Esophagus (tissue), 2 donors: ENCODE measurements around the gene PCNP. TPM values are rescaled to one million over a fixed set of nuclear protein-coding genes. Genes with fewer than 3 reads are reported as not detected.
"Not testable (repeated sequence)": the region's sequence is repeated elsewhere in the genome, so short reads cannot be mapped to it uniquely, and the experiment has no call there.

ENCODE experiments used
- H3K27ac ChIP-seq, 2 donors: one replicate each; pipeline ENCODE4 v1.5.1; 2013; ENCODE audit warnings: low read depth in 2 of 2, mild to moderate bottlenecking in 2 of 2, inconsistent platforms in 1 of 2, low read length in 1 of 2, moderate library complexity in 1 of 2
- H3K27me3 ChIP-seq, 2 donors: one replicate each; pipeline ENCODE4 v1.6.1; 2013; ENCODE audit warnings: low read length in 2 of 2, control low read depth in 1 of 2, mild to moderate bottlenecking in 1 of 2; ENCODE audit not compliant: insufficient read depth in 2 of 2, control insufficient read depth in 1 of 2
- H3K36me3 ChIP-seq, 2 donors: one replicate each; pipeline ENCODE4 v1.6.1; 2013; ENCODE audit warnings: low read length in 1 of 2; ENCODE audit not compliant: control insufficient read depth in 2 of 2, insufficient read depth in 2 of 2
- H3K4me1 ChIP-seq, 2 donors: one replicate each; pipeline ENCODE4 v1.6.1; 2013; ENCODE audit warnings: low read length in 1 of 2; ENCODE audit not compliant: control insufficient read depth in 2 of 2, insufficient read depth in 2 of 2
- H3K4me3 ChIP-seq, 2 donors: one replicate each; pipeline ENCODE4 v1.5.1; 2013; ENCODE audit warnings: low read length in 2 of 2, mild to moderate bottlenecking in 2 of 2, low read depth in 1 of 2, moderate library complexity in 1 of 2
- H3K9me3 ChIP-seq, 2 donors: one replicate each; pipeline ENCODE4 v1.6.1; 2013; ENCODE audit warnings: mild to moderate bottlenecking in 2 of 2, low read depth in 1 of 2, low read length in 1 of 2, moderate library complexity in 1 of 2; ENCODE audit not compliant: control insufficient read depth in 2 of 2, insufficient read depth in 1 of 2
- WGBS, 2 donors: extraction: QIAGEN DNeasy Blood & Tissue Kit; methylation state at CpG; one replicate each; pipeline ENCODE4 v1.1.7; 2013; 5-methylcytosine and 5-hydroxymethylcytosine counted together
- polyA plus RNA-seq, 2 donors: library from polyadenylated mRNA; stranded (reverse); fragments of 200-250 nt; gene quantifications; one replicate each; pipeline ENCODE4 v1.2.3, GENCODE V29; 2013
- donor health status: healthy with polysubstance abuse.
- donor health status: Bipolar disorder and iron deficiency.

The PCNP gene
- polyA plus RNA-seq, 2 donors: 45.9 to 58.4 TPM

DNA sequence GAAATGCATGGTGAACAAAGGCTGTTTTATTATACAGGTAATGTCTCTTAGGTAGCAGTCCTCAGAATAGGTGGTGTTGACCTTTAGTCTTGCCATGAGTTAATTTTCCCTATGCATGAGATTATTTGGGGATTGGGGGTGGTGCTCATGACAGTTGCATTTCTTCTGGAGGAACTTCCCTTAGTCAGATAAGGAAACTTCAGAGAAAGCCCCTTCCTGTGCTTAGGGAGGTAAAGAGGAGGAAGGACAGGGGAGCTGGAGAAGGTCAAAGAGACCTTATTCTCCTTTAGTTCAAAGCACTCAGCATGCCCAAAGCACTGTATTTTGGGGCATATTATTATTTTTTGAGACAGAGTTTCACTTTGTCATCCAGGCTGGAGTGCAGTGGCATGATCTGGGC, 55.2 kb downstream of the PCNP start:
- H3K9me3 ChIP-seq: no peaks in the 10 kb centered on the region
- no peaks in the 10 kb centered on the region for H3K36me3 ChIP-seq
- no peak overlapping the region for H3K27ac ChIP-seq
- no peak overlapping the region for H3K4me3 ChIP-seq
- H3K27me3 ChIP-seq: no peaks in the 10 kb centered on the region
- no peaks in the 10 kb centered on the region for H3K4me1 ChIP-seq

DNA sequence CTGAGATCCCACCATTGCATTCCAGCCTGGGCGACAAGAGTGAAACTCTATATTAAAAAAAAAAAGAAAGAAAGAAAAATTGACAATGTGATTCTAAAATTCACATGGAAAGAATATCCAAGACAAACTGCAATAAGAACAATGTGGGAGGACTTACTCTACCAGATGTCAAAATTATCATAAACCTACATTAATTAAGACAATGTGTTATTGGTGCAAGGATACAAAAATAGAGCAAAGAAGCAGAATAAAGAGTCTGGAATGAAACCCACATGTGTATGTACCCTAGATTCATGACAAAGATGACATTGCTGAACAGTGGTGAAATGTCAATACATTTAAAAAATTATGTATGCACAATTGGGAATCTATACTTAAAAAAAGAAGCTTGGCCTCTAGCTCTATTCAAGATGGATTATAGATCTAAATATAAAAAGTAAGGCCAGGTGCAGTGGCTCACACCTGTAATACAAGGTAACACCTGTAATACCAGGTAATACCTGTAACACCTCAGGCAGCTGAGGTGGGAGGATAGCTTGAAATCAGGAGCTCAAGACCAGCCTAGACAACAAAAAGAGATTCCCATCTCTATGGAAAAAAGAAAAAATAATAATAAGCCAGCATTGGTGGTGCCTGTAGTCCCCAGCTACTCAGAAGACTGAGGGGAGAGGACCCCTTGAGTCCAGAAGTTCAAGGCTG, 57.3 kb downstream of the PCNP start:
- Histone ChIP-seq H3K27ac (no peak overlapping the region), H3K27me3 (no peaks in the 10 kb centered on the region), H3K4me1 (no peaks in the 10 kb centered on the region), H3K36me3 (no peaks in the 10 kb centered on the region), H3K9me3 (no peaks in the 10 kb centered on the region), H3K4me3 (no peak overlapping the region)
- 86 to 96% methylated on average over 1 of the region's 1 CpG for WGBS, 2 donors

DNA sequence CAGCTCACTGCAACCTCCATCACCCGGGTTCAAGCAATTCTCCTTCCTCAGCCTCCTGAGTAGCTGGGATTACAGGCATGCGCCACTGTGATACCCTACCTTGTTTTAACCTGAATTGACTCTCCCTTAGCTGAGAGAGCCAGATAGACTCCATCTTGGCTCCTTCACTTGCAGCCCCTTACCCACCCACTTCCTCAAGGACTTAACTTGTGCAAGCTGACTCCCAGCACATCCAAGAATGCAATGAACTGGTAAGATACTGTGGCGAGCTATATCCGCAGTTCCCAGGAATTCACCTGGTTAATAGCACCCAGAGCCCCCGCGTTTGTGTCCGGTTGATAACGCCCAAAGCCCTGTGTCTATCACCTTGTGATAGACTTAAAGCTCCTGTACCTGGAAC, 58.0 kb downstream of the PCNP start:
- not testable (repeated sequence) for H3K9me3 ChIP-seq, H3K36me3 ChIP-seq, H3K4me1 ChIP-seq, H3K27me3 ChIP-seq, H3K27ac ChIP-seq, H3K4me3 ChIP-seq
- WGBS, 2 donors: 91 to 92% methylated on average over 8 of the region's 8 CpGs

DNA sequence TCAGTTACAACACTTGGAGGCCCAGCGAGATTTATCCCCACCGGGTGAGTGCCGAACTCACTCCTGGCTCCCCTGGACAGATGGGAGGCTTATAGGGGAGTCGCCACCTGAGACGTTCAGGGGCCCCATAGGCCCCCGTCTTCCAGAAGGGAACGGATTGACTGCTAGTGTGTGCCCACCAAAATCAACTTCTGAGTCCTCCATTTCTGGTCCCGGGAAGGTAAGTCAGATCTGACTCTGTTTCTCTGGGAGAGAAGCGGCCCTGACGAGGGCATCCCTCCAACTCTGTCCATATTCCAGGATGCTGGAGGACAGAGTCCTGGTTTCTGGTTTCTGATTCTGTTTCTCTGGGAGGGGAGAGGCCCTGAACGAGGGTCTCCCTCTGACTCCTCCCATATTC, 58.6 kb downstream of the PCNP start:
- H3K4me3 ChIP-seq: no peak overlapping the region
- H3K4me1 ChIP-seq: no peaks in the 10 kb centered on the region
- H3K27me3 ChIP-seq: no peaks in the 10 kb centered on the region
- WGBS, 2 donors: 70 to 76% methylated on average over 11 of the region's 11 CpGs
- H3K36me3 ChIP-seq: no peaks in the 10 kb centered on the region
- H3K27ac ChIP-seq: no peak overlapping the region
- H3K9me3 ChIP-seq: no peaks in the 10 kb centered on the region

DNA sequence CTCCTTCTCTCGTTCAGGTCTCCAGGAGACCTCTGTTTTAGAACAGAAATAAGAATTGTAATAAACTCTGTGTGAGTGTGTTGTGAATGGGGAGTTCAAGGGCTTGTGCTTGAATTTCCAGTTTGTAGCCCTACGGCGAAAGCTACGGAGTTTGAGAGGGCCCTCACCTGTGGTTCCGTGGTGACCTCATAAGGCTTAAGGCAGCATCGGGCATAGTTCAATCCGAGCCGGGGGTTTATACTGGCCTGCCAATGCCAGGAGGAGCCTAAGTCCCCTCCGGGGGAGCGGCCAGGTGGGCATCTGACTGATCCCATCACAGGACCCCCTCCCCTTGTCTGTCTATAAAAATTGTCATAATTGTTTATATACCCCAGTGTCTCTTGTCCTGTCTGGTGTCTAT, 59.2 kb downstream of the PCNP start:
- no peaks in the 10 kb centered on the region for H3K9me3 ChIP-seq
- H3K36me3 ChIP-seq: no peaks in the 10 kb centered on the region
- WGBS, 2 donors: 77 to 86% methylated on average over 10 of the region's 10 CpGs
- no peak overlapping the region for H3K27ac ChIP-seq
- no peaks in the 10 kb centered on the region for H3K4me1 ChIP-seq
- H3K4me3 ChIP-seq: no peak overlapping the region
- no peaks in the 10 kb centered on the region for H3K27me3 ChIP-seq

DNA sequence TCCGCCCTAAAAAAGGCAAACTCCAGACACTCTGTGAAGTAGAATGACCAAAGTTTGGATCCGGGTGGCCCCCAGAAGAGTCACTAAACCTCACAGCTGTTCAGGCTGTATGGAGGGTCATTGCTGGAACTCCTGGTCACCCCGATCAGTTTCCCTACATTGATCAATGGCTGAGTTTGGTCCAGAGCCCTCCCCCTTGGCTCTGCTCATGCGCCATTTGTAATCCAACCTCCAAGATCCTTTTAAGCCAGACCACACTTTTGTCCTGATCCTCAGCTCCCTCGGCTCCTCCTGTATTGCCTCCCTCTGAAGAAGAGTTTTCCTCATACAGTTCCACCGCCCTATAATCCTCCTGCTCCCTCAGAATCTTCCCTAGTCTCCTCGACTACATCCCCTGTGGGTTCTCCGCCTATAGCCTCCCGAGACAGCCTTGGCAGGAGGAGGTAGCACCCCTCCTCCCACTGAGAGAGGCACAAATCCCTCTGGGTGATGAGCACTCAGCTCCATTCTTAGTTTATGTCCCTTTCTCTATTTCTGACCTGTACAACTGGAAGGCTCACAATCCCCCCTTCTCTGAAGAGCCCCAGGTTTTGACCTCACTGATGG, 60.7 kb downstream of the PCNP start:
- H3K27ac ChIP-seq: no peak overlapping the region
- no peaks in the 10 kb centered on the region for H3K4me1 ChIP-seq
- no peaks in the 10 kb centered on the region for H3K36me3 ChIP-seq
- H3K27me3 ChIP-seq: no peaks in the 10 kb centered on the region
- H3K4me3 ChIP-seq: no peak overlapping the region
- 76 to 79% methylated on average over 9 of the region's 9 CpGs for WGBS, 2 donors
- no peaks in the 10 kb centered on the region for H3K9me3 ChIP-seq

DNA sequence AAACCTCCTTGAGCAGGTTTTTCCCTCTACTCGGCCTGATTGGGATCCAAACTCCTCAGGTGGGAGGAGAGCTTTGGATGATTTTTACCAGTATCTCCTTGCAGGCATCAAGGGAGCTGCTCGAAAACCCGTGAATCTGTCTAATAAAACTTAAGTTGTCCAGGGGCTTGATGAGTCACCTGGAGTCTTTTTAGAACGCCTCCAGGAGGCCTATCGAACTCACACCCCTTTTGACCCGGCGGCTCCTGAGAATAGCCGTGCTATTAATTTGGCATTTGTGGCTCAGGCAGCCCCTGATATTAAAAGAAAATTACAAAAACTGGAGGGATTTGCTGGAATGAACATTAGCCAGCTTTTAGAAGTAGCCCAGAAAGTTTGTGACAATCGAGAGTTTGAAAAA, 61.4 kb downstream of the PCNP start:
- Histone ChIP-seq H3K4me1 (no peaks in the 10 kb centered on the region), H3K4me3 (no peak overlapping the region), H3K27ac (no peak overlapping the region), H3K36me3 (no peaks in the 10 kb centered on the region), H3K27me3 (no peaks in the 10 kb centered on the region), H3K9me3 (no peaks in the 10 kb centered on the region)
- WGBS, 2 donors: 77 to 84% methylated on average over 9 of the region's 9 CpGs

DNA sequence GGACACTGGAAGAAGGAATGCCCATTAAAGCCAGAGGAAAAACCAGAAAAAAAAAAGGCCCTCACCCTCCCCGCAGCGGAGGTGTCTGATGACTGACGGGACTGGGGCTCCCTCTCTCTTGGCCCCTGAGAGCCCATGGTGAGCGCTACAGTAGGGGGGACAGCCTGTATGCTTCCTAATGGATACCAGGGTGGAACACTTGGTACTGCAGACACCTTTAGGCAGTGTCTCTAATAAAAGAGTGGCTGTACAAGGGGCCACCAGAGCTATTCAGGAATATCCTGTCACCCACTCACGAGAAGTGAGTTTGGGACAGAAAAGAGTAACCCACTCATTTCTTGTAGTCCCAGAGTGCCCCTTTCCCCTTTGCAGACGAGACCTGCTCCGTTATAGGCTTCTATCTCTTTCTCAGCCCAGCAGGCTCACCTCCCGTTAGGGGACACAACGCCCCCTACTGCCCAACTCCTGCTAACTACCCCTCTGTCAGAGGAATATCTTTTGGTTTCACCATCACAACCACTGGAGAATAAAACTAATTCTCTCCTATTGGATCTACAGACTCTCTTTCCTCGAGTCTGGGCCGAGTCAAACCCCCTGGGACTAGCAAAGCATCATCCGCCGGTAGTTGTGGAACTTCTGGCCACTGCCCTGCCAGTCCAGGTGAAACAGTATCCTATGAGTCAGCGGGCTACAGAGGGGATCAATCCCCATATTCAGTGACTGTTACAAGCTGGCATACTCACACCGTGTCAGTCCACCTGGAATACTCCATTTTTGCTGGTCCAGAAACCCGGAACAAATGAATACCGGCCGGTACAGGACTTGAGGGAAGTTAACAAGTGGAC, 62.2 kb downstream of the PCNP start:
- Histone ChIP-seq H3K27me3 (no peaks in the 10 kb centered on the region), H3K4me3 (no peak overlapping the region), H3K36me3 (no peaks in the 10 kb centered on the region), H3K4me1 (no peaks in the 10 kb centered on the region), H3K9me3 (no peaks in the 10 kb centered on the region), H3K27ac (no peak overlapping the region)
- WGBS, 2 donors: 55 to 57% methylated on average over 18 of the region's 18 CpGs

DNA sequence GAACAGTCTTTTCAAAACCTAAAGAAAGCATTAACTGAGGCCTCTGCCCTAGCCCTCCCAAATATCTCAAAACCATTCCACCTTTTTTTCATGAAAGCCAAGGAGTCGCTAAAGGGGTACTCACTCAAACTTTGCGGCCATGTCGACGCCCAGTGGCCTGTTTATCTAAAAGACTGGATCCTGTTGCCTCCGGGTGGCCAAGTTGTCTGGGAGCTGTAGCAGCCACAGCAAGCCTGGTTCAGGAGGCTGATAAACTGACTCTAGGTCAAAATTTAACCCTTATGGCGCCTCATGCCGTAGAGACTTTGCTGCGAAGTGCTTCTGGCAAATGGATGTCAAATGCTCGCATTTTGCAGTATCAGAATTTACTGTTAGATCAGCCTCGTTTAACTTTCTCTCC, 63.5 kb downstream of the PCNP start:
- Histone ChIP-seq H3K4me3 (no peak overlapping the region), H3K9me3 (no peaks in the 10 kb centered on the region), H3K27ac (no peak overlapping the region), H3K27me3 (no peaks in the 10 kb centered on the region), H3K36me3 (no peaks in the 10 kb centered on the region), H3K4me1 (no peaks in the 10 kb centered on the region)
- 85 to 86% methylated on average over 10 of the region's 10 CpGs for WGBS, 2 donors
